ENCODE measurements around the gene RACGAP1.
A peak's percentile ranks its signal among the peaks of the same experiment; 100 is the strongest.

GRCh38 chr12:50050410-50051098 is 25.3 kb upstream of the RACGAP1 start:
- TF ChIP-seq GATA2 (IDR thresholded peaks at IDR 0.05; ENCODE audit: low read depth, low read length) = peak; percentile 40; the same call in 1 of the 2 replicates
- TF ChIP-seq GATA3 (IDR thresholded peaks at IDR 0.05; ENCODE audit: low read depth, low read length) = no peak

All from SH-SY5Y (cell line).